GM18526 (cell line): Measurements from ENCODE around the gene LRRC17.

Experiments used
- POLR2A ChIP-seq: IDR thresholded peaks from 3 replicates; pipeline ENCODE4 v1.6.1; 2011; ENCODE audit not compliant: insufficient read length; ENCODE audit errors: extremely low read depth

LRRC17 gene

DNA sequence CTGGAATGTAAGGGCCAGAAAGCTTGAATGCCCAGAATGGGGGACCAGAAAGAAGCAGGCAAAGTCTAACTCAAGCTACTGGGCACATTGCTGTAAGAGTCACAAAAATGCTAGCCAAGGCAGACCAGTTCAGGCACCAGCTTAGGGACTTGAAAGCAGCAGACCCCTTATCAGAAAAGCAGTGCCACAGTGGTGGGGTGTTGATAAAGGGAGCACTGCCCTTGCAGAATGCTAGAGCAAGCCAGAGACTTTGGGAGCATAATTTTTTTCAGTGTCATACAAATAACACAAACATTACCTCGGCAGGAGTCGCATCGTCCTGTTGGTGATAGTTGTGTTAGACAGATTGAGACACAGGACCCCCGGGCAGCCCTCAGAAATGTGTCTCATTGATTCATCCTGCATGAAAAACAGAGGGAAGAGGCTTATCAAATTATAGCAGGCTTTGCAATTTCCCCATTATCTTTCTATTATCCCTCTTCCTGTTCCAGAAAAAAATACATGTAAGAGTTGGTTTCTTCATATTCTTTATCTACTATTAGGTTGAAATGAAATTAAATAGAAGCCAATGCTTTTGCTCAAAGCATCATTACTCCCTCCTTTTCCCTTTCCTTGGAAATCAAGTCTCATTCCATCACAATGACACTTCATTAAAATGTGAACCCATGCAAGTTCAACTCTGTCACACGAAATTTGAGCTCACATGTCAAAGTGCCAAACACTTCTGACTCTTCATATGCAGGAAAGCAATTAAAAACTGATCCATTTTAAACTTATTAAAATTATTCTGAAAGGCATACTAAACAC lies 13.4 kb downstream of the LRRC17 start:
- no peak for TF ChIP-seq POLR2A

DNA sequence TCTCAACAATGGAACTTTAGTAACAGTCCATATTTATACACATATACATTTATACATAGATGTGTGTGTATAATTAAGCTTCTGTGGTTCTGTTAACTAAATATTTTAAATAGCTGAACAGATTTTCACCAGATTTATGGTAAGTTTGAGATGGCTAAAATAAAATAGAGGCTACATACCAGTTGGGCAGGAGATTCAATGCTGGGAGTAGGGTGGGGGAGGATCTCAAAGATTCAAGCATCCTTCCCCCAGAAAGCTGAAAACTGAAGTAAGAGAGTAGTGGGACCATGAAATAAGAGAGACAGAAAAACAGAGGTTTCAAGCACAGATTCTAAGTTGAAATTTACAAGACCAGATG lies 14.0 kb downstream of the LRRC17 start:
- TF ChIP-seq POLR2A = no peak

DNA sequence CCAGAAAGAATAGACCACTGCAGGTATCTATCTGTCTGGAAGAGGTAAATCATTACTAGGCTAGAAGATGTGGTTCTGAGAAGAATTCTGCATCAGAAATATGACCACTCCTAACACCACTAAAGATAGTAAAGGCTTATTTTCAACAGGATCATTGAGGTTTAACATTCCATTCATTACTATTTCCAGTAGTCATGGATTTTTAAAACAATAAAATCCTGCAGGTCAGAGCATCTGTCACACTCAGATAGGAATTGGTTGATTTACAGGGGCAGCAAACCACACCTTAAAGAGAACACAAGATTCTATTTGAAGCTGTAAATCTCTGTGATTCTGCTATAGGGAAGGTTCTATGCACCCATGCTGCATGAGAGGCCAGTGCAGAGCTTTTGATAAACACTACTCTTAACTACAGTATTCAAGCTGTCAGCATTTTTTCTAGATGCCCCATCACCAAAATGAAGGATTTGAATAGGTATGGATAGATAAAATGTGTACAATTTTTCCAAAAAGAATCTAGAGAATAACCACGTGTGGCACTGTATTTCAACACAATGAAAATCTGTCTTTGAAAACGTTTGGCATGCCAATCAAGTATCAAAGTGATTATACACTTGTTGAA lies 14.6 kb downstream of the LRRC17 start:
- TF ChIP-seq POLR2A = no peak

DNA sequence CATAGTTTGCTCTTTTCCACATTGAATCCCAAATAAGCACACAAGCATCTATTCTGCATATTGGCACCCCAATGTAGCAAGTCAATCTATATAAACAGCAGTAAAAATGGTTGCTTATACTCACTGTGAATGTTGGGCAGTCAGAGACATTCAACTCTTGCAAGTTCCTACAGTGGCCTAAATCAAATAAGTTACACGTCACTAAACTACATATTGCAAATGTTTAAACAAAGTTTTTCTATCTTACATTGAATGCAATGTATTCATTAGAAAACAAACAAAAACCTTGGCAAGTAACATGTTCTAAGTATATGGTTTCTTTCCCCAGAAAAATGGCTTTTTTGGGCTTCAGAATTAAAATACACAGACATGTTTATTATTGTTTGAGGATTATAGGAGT lies 19.0 kb downstream of the LRRC17 start:
- no peak for TF ChIP-seq POLR2A

DNA sequence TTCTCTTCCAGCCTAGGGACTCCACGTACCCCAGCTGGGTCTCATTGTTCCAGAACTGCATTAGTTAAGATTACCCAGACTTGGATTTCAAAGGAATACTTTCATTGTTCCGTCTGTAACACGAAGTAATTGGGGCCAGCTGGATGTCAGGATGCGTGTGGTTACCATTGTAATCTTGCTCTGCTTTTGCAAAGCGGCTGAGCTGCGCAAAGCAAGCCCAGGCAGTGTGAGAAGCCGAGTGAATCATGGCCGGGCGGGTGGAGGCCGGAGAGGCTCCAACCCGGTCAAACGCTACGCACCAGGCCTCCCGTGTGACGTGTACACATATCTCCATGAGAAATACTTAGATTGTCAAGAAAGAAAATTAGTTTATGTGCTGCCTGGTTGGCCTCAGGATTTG lies 21.0 kb downstream of the LRRC17 start:
- no peak for TF ChIP-seq POLR2A

DNA sequence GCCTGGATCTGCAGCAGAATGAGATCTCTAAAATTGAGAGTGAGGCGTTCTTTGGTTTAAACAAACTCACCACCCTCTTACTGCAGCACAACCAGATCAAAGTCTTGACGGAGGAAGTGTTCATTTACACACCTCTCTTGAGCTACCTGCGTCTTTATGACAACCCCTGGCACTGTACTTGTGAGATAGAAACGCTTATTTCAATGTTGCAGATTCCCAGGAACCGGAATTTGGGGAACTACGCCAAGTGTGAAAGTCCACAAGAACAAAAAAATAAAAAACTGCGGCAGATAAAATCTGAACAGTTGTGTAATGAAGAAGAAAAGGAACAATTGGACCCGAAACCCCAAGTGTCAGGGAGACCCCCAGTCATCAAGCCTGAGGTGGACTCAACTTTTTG lies 21.4 kb downstream of the LRRC17 start:
- TF ChIP-seq POLR2A = no peak

DNA sequence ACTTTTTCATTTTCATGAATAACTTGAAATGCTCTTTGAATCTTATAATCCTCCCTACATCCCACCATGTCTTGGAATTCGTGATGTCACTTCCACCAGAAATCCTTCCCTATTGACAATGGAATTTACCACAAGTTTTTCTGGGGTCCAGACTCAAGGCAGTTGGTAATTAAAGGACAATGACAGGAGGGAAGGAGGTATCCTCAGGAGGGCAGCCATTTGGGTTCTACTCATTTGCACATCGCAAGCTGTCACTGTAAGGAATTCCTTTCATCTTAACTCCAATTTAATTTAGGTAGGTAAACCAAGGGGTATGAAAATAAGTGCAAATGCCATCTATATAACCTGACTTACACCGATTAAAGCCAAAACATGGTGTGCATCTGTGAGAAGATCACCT lies 21.9 kb downstream of the LRRC17 start:
- no peak for TF ChIP-seq POLR2A

DNA sequence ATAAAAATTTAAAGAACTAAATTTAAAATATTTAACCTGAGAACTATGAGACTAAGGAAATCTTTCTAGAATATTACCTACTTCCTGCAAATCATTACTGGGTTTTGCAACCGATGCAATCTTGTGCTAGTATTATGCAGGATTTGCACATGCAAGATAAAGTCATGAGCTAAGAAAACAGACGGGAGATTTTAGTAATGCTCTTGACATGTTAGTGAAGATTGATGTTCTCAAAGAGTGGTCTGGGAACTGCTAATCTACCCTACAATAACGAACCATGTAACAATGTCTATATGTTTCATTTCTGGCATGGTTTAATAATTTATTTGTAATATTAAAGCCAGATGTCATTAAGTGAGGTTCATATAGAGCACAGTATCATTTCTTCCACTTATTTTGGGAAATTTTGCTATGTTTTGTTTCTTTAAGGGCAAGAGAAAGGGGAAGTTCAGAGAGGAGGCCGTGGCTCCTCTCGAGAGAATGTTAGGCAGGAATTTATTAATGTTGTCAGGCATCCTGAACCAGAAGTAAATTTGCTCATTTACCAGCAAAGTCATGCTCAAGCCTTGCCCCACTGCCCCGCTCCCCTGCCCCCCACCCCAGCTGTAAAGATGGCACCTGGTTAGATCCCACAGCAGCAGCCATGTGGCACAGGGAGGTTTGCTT lies 22.8 kb downstream of the LRRC17 start:
- no peak for TF ChIP-seq POLR2A

DNA sequence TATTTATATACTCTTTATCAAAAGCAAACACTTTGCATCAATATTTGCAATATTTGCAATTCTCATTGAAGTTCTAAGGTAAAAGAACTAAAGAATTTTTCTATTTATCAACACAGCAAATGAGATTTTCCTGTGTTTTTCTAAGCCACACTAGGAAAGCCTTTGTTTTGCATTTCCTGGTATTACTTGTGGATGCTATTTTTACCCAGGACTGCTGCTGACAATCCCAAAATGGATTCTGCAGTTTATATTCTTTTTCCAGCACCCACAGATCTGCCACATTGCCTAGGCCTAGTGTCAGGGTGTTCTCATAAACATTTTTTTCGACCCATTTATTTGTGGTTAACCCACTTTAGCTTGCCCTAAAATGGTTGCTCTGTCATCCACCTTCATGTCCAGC lies 25.9 kb downstream of the LRRC17 start:
- TF ChIP-seq POLR2A = no peak

DNA sequence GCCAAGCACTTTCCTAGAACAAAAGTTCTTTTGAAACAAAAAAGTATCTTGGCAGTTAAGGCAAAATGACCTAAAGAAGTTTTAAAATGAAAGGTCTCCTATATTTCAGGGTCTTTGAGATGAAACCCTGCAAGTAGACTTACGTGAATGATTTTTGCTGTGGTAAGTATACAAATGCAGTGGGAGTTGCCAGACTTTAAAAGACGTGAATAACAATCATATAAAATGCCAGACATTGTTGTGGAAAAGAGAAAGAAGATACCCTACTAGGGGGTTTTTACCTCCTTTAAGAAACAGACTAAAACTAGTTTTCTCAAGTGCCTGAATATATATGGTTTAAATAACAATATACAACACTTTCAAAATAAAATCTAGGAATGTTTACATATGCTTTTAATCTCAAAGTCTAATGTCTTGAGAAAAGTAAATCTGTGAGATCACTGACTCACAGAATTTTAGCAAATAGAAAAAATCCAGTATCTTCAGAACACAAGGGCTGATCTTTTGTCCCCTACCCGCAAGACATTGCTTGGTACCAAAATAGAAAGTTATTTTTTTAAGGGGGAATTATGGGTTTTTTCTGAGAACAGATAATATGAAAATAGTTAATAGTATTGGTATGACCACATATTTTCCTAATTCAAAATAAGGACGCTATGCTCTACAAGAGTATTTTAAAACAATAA lies 29.5 kb downstream of the LRRC17 start:
- no peak for TF ChIP-seq POLR2A

DNA sequence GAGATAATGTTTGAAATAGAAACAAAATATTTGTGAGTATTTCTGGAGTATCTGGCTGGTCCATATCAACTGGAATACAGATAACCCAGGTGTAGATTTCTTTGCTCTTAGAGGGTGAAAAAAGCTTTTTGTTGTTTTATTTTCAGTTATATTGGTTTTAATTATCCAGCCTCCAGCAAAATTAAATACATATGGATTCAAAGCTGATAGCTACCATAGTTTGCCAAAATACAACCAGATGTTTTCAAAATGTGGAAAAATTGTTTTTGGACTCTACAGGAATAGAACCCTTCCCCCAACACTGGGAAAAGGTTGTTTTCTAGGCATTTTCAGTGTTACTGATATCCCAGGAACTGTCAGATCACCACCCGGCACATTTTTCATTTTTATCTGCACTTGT lies 30.1 kb downstream of the LRRC17 start:
- no peak for TF ChIP-seq POLR2A

DNA sequence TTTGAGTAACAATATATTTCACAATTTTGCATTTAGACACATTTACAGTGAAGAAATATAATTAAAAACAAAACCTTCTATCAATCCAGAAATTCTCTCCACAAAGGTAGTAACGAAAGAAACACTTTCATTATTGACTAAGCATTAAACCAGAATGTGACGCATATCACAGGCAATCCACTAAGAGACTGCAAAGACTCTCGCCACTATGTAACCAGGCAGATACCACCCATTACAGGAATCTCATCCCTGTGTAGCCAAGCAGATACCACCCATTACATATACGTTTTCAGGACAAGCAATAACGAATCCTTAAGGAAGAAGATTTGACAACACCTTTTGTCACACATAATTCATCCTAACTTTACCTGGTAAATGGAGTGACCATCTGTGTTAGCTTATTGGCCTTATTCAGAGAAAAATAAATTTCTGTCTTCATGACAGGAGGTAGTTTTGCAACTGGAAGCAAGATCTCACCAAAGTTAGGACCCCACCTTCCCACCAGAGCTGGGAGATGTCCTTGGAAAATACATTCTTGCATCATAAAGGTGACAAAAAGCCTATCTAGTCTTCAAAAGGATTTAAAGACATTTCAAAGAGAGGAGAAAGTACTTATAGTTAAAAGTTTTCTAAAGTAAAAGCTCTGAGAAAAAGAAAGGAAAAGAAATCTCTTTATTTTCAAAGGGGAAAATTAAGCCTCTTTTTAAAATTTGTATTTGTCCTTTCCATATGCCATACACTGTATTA lies 30.8 kb downstream of the LRRC17 start:
- TF ChIP-seq POLR2A = no peak

DNA sequence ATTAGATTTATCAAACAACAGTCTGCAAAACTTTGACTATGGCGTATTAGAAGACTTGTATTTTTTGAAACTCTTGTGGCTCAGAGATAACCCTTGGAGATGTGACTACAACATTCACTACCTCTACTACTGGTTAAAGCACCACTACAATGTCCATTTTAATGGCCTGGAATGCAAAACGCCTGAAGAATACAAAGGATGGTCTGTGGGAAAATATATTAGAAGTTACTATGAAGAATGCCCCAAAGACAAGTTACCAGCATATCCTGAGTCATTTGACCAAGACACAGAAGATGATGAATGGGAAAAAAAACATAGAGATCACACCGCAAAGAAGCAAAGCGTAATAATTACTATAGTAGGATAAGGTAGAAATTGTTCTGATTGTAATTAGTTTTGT lies 31.4 kb downstream of the LRRC17 start:
- TF ChIP-seq POLR2A = no peak

DNA sequence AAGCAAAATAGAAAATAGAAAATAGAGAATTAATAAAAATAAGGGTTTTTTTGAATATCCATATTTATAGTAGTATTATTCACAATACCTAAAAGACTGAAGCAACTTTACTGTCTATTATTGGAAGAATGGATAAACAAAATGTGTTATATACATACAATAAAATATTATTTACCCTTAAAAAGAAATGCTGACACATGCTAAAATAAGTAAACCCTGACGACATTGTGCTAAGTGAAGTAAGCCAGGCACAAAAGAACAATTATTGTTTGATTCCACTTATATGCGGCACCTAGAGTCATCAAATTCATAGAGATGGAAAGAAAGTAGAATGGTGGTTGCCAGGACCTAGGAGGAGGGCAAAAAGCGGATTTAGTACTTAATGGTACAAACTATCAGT lies 39.0 kb downstream of the LRRC17 start:
- TF ChIP-seq POLR2A = no peak

DNA sequence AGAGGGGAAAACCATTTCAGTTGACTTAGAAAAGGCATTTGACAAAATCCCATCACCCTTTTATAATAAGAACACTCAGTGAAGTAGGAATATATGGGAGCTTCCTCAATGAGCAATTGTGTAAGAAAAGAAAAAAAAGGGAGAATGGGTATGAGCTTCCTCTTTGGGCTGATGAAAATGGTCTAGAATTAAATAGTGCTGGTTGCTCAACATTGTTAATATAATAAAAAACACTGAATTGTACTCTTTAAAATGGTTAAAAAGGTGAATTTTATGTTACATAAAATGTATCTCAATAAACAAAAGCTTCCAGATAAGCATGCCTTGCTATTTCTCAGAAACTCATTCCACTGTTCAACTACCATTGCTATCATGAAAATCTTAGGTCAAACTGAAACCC lies 40.6 kb downstream of the LRRC17 start:
- no peak for TF ChIP-seq POLR2A
